ENCODE results near the gene RBM18. TPM values are rescaled to one million over a fixed set of nuclear protein-coding genes. Genes with fewer than 3 reads are reported as not detected.

RBM18 gene
- total and polyA plus RNA-seq, 2 of the 4 experiments (the other 2 are of a cell fraction) = 8.4 to 15.6 TPM

- no peak for TF ChIP-seq CTCF (conservative IDR thresholded peaks at IDR 0.05; ENCODE audit: low read depth, low read length)
- TF ChIP-seq RCOR1 (IDR thresholded peaks at IDR 0.05; ENCODE audit: insufficient replicate concordance, low read length) = no peak
- TF ChIP-seq USF2 (IDR thresholded peaks at IDR 0.05; ENCODE audit: low read depth, low read length) = no peak
- TF ChIP-seq BHLHE40 (IDR thresholded peaks at IDR 0.05; ENCODE audit: low read depth, low read length) = no peak
- no peak for TF ChIP-seq NFE2L2 (IDR thresholded peaks at IDR 0.05; ENCODE audit: low read depth, low read length)
- no peak for TF ChIP-seq MAFK (IDR thresholded peaks at IDR 0.05; ENCODE audit: low read depth, low read length)
- TF ChIP-seq, protein P1, sequence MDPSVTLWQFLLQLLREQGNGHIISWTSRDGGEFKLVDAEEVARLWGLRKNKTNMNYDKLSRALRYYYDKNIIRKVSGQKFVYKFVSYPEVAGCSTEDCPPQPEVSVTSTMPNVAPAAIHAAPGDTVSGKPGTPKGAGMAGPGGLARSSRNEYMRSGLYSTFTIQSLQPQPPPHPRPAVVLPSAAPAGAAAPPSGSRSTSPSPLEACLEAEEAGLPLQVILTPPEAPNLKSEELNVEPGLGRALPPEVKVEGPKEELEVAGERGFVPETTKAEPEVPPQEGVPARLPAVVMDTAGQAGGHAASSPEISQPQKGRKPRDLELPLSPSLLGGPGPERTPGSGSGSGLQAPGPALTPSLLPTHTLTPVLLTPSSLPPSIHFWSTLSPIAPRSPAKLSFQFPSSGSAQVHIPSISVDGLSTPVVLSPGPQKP (IDR thresholded peaks at IDR 0.05; ENCODE audit: borderline replicate concordance, low read depth, low read length) = no peak
- no peak for TF ChIP-seq POLR2A (IDR thresholded peaks at IDR 0.05; ENCODE audit: low read depth, low read length)
- TF ChIP-seq FOS (IDR thresholded peaks at IDR 0.05; ENCODE audit: low read depth, low read length) = no peak
- no peak for TF ChIP-seq MXI1 (IDR thresholded peaks at IDR 0.05; ENCODE audit: borderline replicate concordance, low read depth, low read length)
- no peak for TF ChIP-seq SMC3 (IDR thresholded peaks at IDR 0.05; ENCODE audit: low read depth, low read length)
- TF ChIP-seq CHD1 (IDR thresholded peaks at IDR 0.05; ENCODE audit: low read depth, low read length) = no peak
- TF ChIP-seq RAD21 (IDR thresholded peaks at IDR 0.05; ENCODE audit: low read length) = no peak
- TF ChIP-seq RFX5 (IDR thresholded peaks at IDR 0.05; ENCODE audit: low read depth, low read length) = no peak
- TF ChIP-seq MAZ (IDR thresholded peaks at IDR 0.05; ENCODE audit: borderline replicate concordance, low read depth, low read length) = no peak
- TF ChIP-seq CEBPB (IDR thresholded peaks at IDR 0.05; ENCODE audit: low read depth, low read length) = no peak
- H4K20me1 ChIP-seq (ENCODE audit: insufficient read depth, low read length) = no peaks in the 10 kb centered on the region
- no CpG with 5 or more reads among the region's 4 CpGs for WGBS, 2 experiments (ENCODE audit: extremely low coverage in 2 of 2, insufficient read length in 1 of 2)
- intact Hi-C loops (cut with micrococcal nuclease) (no loop called here), in situ Hi-C loops (cut with MboI; ENCODE audit: low sequenced_read_pairs) (no loop called here), dilution Hi-C loops (cut with HindIII; ENCODE audit: low sequenced_read_pairs, unreplicated experiment) (no loop called here)
- no peak overlapping the region for H2BK5ac ChIP-seq (ENCODE audit: low read depth, low read length, poor library complexity, severe bottlenecking)
- H3K36me3 ChIP-seq (ENCODE audit: control insufficient read depth, insufficient read depth, low read length) = no peaks in the 10 kb centered on the region
- H3K23ac ChIP-seq (ENCODE audit: low read depth, low read length) = no peak overlapping the region
- H3K9me1 ChIP-seq (ENCODE audit: insufficient read depth, low read length) = peaks cover 3% of the 10 kb centered on the region; the same call in 1 of the 2 replicates
- no peak overlapping the region for H3K18ac ChIP-seq (ENCODE audit: low read depth, low read length)
- H2AK5ac ChIP-seq (ENCODE audit: low read depth, low read length) = no peak overlapping the region
- H3K4me2 ChIP-seq (ENCODE audit: low read depth, low read length) = no peak overlapping the region
- no peak overlapping the region for H2AFZ ChIP-seq (replicated peaks; ENCODE audit: low read length, poor library complexity)
- H3K79me1 ChIP-seq (ENCODE audit: low read depth in 1 of 2, low read length in 2 of 2) = no peaks in the 10 kb centered on the region
- H3K9me3 ChIP-seq (ENCODE audit: control insufficient read depth, insufficient read depth, low read length) = no peaks in the 10 kb centered on the region
- no peak overlapping the region for H3K9ac ChIP-seq (ENCODE audit: low read depth, low read length)
- no peak overlapping the region for H2BK20ac ChIP-seq (ENCODE audit: low read depth, low read length)
- H3K27me3 ChIP-seq (ENCODE audit: control insufficient read depth, insufficient read depth, low read length) = peaks cover 40% of the 10 kb centered on the region
- H2AK9ac ChIP-seq (replicated peaks; ENCODE audit: low read depth, low read length, poor library complexity) = no peak overlapping the region
- BruUV-seq (replicated peaks) = no TSS peak
- H2BK120ac ChIP-seq (ENCODE audit: low read depth, low read length) = no peak overlapping the region
- H2BK15ac ChIP-seq (ENCODE audit: low read depth, low read length) = no peak overlapping the region
- H3K14ac ChIP-seq (replicated peaks; ENCODE audit: low read depth, low read length) = no peak overlapping the region
- DNase-seq (no peak), ATAC-seq (ENCODE audit: low read depth) (no peak)
- no peak overlapping the region for H3K56ac ChIP-seq (ENCODE audit: extremely low read depth, insufficient read depth, low read length)
- no peak overlapping the region for H4K8ac ChIP-seq (ENCODE audit: low read depth in 2 of 2, low read length in 2 of 2)
- H3K4ac ChIP-seq (ENCODE audit: low read depth, low read length) = no peak overlapping the region
- H4K5ac ChIP-seq (ENCODE audit: low read depth, low read length) = no peak overlapping the region
- POLR2A ChIA-PET (ENCODE audit: unreplicated experiment) = no interaction called here
- CTCF ChIA-PET = no interaction called here
- H4K91ac ChIP-seq (ENCODE audit: insufficient read depth, low read depth, low read length) = no peak overlapping the region
- H3K4me3 ChIP-seq (ENCODE audit: insufficient read depth, low read depth, low read length) = no peak overlapping the region
- no peaks in the 10 kb centered on the region for H3K4me1 ChIP-seq (ENCODE audit: control insufficient read depth, insufficient read depth, low read length)
- no peak overlapping the region for H3K27ac ChIP-seq (ENCODE audit: insufficient read depth, low read length)
Observed at GRCh38 chr9:122195875-122196274, 68.8 kb downstream of the RBM18 start.

Data from IMR-90 (cell line).